CD4-positive, alpha-beta T cell treated with Interleukin-1 beta for 1 hour (primary cell): ENCODE data around the gene TLE7.

Source experiments
- DNase-seq, 2 donors: peaks; one replicate each; pipeline ENCODE4 v3.0.0-alpha.2; 2020 to 2022

Gene TLE7

DNA sequence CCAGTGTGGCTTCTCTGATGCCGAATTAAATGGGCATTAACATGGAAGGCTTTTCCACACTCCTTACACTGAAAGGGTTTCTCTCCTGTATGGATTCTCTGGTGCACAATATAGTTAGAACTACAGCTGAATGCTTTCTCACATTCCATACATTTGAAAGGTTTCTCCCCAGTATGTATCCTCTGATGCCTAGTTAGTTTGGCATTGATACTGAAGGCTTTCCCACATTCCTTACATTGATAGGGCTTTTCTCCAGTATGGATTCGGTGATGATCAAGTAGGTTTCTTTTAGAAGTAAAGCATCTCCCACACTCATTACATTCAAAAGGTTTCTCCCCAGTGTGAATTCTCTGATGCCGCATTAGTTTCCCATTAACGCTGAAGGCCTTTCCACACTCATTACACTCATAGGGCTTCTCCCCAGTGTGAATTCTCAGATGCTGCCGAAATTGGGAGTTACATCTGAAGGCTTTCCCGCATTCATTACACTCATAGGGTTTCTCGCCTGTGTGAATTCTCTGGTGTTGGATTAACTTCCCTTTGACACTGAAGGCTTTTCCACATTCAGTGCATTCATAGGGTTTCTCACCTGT is 6.5 kb upstream of the TLE7 start:
- DNase-seq = no peak

DNA sequence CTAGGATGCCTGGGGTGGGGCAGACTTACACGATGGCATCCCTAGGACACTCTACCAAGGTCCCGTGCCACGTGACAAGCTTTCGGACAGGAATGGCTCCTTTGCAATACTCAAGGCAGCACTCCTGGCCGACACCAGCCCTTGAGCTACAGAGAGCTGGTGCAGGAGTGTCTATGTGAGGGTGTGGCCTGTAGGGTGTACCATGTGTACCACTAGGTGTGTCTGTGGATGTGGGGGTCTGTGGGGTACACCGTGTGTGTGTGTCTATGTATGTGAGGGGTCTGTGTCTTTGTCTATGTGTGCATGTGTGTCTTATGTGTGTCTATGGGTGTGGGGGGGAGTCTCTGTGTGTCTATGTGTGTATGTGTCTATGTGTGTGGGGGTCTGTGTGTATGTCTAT is 1.9 kb upstream of the TLE7 start:
- DNase-seq = no peak

DNA sequence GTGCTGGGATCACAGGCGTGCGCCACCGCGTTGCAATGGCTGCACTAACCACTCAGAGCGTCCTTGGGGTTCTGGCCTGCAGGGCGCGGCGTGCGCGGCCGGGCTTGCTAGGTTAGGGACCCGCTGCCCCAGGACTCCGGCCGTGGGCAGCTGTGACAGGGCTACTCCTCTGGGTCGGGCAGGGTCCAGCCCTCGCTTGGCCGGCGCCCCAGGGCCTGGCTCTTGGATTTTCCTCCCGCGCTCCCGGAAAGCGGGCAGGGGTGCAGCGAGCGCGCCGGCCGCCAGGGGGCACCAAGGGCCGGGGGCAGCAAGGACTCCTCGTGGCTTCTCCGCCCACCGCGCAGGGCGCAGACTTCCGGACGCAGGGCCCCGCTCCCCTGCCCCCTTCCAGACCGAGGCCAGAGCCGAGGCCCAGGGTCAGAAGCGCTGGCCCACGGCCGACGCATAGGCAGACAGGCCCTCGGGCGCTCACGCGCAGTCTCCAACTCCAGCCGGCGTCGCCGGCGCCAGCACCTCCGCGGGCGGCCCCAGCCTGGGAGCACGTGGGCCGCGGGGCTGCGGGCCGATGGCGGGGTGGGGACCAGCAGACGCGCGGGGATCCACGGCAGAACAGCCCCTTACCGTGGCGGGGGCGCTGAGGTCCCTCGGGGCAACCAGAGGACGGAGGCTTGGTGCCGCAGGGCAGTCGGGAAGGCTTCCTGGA is 355 bp downstream of the TLE7 start:
- DNase-seq = peak in 1 of 2 donors; percentile 15

DNA sequence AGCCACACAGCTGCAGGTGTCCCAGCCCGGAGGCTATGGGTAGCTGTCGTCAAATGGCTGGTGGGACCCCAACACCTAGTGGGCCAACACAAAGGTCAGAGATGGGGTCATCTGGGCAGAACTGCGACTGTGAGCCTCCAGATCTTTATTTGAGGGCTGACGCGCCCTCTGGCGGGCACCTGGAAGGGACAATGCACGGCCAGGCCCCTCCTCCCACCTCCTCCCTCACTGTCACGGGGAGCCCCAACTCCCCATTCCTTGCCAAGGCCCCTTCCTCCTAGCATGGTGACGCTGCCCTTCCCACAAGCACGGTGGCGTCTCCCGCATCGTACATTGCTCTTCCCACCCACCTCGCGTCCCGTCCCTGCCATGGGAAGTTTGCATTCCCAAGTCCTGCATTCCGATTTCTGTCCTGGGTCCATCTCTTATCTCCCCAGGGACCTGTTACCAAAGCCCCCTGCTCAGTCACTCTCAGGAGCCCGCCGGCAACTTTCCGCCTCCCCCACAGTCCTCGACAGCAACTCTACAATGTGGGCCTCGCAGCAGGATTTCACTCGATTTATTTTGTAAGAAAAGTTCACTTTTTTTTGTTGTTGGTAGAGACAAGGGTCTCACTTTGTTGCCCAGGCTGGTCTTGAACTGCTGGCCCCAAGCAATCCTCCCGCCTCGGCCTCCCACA is 1.0 kb downstream of the TLE7 start:
- no peak for DNase-seq

DNA sequence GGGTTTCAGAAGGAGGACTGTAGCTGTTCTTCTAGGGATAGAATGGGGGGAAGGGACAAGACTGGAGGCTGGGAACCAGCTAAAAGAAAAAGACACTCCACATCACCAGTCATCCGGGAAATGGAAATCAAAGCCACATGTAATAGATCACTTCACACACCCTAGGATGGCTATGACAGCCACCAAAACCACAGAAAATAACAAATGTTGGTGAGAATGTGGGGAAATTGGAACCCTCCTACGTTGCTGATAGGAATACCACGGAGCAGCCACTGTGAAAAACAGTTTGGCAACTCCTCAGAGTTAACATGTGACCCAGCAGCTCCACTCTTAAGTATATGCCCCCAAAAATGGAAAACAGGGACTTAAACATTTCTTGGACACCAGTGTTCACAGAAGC is 2.3 kb downstream of the TLE7 start:
- DNase-seq = no peak

DNA sequence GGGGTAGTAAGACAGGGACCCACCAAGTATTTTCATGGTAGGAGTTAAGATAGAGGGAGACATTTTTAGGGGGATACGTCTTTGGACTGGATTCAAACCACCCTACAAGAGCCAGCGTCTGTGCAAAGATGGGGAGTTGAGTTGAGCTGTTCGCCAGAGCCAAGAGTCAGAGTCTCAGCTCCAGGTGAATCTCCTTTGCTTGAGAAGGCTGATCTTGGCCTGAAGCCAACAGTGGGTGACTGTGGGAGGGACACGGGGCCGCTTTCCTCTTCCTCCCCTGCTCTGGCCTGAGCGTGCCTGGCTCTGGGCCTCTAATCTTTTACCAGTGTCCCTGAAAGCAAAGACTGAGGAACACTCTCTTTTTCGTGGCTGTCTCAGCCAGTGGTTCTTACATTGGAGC is 5.4 kb downstream of the TLE7 start:
- no peak for DNase-seq

DNA sequence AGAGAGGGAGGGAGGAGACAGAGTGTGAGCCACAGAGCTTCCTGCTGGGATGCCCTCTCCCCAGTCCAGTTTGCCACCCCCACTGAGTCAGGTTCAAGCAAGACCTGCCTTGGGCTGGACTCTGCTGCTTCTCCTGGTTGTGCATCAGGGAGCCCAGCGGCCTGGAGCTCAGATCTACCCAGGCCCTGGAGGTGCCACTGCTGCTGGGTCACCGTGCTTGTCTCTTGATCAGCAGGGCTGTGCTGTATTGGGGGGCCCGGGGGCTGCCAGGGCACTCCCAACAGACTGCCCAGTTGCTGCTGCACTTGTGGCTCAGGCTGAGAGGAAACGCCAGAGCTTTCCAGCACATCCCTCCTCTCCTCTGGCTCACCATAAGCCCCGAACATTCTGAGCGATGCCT is 8.9 kb downstream of the TLE7 start:
- DNase-seq = no peak

DNA sequence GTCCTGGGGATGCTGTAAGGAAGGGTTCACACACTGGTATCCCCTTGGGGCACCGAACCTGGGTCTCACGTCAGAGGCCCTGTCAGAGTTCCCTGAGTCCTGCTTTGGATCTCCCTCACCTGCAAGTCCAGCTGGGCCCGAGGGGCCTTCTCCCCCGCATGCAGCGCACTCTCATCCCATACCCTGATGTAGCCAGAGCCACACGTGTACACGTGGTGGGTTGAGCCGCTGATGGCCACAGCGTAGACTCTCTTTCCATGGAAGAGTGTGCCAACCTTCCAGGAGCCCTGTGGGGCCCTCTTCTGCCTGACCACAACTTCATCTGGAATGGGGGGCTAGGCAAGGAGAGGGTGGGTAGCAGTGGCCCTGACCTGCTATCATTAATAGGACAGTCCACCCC is 9.9 kb downstream of the TLE7 start:
- DNase-seq = no peak

DNA sequence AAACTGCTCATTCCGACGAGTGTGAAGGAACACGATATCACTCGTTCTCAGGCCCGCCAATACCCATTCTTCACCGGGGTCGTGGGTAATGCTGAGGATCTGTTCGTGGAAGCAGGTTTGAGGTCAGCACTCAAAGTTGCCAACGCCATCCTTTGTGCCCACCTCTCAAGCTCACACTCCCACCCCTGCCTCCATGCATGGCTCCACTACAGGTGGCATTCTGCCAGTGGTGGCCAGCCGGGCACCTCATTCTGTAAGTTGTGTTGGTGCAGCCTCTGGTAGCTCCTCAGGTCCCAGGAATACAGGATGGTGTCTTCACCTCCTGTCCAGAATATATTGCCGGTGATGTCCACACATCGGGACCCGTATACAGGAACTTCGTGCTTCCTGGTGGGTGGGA is 10.7 kb downstream of the TLE7 start:
- no peak for DNase-seq

DNA sequence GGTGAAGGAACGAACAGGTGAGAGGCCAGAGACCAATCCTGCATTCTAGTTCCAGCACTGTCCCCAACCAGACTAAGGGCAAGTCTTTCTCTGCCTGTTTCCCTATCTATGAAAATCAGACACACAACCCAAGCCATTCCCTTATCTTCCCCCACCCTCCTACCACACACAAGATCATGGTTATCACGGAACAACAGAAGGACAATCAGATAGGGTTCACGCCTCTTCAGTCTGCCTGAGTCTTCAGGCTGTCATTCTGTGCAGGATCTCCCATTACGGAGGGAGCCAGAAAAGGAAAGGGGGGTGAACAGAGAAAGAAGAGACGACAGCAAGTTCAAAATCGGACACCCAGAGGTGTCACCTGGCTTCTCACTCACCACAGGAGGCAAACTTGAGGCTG is 11.1 kb downstream of the TLE7 start:
- no peak for DNase-seq

DNA sequence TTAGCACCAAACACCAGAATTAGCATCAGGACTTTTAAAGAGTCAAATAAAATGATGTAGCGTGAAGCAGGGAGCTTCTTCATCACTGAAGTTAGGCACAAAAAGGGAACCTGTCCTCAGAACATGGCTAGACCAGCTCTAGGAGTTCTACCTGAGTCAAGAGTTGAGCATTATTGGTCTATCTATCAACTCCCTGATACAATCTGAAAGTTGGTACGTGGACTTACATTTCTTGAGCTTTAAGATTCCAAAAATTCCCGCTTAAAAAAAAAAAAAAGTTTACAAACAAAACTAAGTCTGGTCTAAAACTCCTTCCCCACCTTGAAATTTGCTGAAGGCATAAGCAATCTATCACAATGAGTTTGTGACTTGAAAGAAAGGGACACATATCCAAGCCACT is 12.3 kb downstream of the TLE7 start:
- no peak for DNase-seq

DNA sequence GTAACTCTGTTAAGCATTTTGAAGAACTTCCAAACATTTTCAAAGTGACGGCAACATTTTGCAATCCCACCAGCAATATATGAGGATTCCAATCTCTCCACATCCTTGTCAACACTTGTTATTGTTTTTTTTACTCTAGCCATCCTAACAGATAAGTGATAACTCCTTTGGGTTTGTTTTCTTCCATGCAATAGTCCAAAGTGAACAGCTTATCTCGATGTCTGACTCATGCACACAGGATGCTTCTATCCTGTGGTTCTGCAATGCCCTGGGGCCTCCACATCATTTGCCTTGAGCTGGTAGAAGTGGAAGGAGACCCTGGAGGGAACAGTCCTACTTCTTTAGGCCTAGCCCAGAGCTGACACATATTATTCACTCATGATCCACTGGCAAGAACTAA is 13.0 kb downstream of the TLE7 start:
- DNase-seq = no peak

DNA sequence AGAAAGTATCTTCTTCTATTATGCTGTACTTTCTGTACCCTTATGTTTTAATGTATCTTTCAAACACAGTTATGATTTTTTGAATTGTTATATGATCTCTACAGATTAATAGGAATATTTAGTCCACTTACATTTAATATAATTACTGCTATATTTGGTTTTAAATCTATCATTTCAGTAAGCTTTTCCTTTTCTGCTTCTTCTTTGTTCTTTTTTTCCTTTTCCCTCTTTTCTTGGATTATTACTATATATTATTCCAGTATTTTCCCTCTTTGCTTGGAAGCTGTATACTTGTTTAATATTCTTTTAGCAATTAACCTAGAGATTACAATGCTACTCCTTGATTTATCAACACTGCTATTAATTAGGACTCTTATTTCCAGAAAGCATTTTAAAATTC is 13.5 kb downstream of the TLE7 start:
- no peak for DNase-seq

DNA sequence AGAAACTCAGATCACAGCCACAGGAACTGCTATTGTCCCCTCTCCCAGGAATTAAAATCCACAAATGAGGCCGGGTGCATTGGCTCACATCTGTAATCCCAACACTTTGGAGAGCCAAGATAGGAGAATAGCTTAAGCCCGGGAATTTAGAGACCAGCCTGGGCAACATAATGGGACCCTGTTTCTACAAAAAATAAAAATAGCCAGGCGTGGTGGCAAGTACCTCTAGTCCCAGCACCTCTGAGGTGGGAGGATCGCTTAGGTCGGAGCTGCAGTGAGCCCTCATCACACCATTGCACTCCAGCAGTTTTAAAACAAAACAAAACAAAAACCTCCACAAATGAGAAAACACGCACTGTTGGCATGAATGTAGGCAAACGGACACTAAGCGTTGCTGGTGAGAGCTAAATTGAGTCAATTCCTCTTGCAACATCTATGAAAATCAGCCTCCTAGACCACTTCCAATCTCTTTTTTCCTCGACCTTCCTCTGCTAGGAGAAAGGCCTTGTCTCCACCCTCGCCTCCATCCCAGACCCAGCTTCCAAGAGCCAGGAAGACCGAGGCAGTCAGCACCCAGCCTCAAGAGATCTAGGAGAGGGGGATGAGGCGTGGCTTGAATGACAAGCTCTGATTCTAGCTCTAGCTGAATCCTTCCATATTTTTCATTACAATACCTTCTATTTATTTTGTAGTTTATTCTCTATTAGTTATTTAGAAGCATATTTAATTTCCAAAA is 14.8 kb downstream of the TLE7 start:
- DNase-seq = no peak

DNA sequence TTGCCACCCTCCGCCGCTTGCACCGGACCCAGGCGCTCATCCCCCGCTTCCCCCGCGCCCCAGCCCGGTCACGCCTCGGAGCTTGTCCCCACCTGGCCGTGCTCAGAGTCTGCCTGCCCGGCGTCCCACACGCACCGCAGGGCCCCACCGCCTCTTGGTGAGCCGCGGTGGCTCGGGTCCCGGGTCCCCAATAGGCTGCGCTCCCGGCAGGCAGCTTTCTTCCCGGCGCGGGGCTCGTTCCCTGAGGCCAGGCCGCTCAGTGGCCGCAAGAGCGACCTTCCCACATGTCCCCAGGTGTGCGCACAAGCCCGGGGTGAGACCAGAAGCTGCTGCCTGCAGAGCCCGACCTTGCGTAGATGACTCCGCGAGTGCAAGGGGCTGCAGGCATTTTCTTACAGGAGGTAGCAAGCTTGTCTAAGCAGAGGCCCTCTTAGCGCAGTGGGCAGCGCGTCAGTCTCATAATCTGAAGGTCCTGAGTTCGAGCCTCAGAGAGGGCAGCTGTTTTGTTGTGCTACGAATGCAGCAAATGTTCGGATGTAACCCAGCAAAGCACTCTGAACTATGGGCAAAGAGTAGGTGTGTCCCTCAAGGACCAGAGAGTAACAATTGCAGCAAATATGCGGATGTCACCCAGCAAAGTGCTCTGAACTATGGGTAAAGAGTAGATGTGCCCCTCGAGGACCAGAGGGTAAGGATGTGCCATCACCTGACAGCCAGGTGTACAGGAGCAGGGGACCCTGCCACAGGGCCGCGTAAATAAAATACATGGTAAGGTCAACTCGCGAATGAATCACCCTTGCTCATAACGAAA is 15.6 kb downstream of the TLE7 start:
- no peak for DNase-seq

DNA sequence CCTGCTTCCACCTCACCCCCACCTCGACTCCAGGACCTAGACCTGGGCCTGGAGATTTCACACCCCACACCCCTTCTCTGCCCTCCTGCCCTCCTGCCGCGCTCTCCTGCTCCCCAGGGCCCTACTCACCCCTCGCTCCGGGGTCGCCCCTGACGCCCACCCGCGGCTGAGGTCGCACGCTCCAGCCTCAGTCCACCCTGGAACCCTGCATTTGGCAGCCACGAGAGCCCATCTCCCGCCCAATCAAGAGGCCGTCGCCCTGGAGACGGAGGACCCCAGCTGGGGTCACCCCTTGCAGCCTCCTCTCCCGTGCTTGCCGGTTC is 16.1 kb downstream of the TLE7 start:
- no peak for DNase-seq

DNA sequence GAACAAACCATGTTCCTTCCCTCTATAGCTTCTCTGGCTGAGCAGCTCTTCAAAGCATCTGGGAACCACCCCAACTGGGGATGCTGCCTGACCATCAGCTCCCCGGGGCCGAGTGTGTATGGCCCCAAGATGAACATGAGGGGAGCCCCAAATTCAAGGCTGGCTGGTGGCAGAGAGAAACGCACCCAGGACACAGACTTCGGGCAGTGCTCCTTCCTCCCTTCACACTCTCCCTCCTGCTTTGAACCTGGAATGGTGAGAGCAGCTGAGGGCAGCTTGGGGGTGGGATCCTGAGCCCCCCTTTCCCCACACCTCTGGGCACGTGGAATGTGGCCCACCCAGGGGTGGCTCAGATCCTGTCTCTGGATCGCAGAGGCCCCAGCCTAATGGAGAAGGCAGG is 17.2 kb downstream of the TLE7 start:
- no peak for DNase-seq

DNA sequence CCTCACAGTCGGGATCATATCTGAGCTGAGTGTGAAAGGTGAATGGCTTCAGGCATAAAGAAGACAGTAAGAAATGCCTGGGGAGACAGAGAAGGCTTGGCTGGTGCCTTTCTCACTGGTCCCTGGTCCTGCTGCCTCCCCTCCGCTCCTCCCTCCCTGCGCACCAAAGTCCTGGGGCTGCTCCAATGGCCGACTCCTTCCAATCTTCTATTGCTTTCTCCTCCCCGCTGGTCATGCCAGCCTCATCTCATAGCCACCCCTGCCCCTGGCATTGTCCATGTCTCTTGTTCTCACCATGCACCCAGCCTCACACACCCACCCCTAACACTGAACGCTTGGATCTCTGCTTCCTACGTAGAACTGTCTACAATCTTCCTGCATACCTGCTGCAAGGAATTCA is 18.0 kb downstream of the TLE7 start:
- no peak for DNase-seq

DNA sequence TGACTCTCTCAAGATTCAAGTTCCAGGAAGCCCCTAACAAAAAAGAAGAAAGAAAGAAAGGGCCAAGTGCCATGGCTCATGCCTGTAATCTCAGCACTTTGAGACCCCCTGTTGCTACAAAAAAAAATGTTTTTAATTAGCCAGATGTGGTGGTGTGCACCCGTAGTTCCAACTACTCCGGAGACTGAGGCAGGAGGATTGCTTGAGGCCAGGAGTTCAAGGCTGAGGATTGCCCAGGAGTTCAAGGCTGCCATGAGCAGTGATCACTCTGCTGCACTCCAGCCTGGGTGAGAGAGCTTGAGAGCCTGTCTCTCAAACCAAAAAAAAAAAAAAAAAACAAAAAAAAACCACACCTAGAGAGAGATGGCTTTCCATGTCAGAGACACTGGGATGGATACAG is 18.8 kb downstream of the TLE7 start:
- no peak for DNase-seq

DNA sequence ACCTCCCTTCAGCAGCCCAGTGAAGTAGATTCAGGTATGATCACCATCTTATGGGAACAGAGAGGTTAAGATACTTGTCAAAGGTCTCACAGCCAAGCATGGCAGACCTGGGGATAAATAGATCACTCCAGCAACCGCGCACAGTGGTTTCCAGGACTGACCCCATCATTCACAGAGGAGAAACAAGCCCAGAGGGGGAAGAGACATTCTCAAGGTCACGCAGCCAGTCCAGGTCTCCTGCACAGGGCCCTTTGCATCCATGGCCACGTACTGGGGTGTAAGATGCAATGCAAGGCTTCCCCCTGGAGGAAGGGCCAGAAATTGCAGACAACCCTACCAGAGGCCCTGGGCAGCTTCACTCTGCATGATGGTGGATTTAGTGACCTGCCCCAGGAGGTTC is 19.9 kb downstream of the TLE7 start:
- DNase-seq = peak in 1 of 2 donors; percentile 13

DNA sequence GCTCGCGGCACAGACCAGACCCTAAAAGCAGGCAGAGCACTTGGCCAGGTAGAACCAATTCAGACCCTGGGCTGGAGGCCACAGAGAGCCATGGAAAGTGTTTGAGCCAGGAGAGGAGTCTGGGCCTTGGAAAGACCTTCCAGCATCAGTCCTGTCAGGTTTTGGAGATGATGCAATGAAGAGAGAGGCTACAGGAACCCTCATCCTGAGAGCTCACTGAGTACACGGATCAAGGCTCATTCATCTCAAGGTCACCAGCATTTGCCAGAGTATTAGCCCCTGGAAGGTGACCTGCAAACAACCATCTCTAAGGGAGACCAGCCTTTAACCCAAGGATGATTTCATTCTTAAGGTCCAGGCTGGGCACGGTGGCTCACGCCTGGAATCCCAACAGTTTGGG is 27.8 kb downstream of the TLE7 start:
- no peak for DNase-seq

DNA sequence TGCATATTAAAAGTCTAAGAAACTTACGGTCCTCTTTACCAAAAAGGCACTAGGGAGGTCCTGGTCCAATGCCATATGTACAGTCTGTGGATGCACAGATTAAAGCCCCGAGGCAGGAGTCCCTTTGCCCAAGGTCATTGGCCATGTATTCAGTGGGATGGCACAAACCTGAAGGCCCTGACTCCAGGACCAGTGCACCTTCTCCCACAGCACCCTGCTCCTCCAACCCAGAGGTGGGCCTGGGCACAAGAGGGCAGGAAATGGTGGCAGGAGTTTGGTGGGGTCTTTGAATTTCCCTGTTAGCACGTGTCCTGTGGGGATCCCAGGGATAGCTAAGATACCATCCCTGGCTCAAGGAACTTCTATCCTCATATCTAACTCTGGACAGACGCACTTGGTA is 28.5 kb downstream of the TLE7 start:
- DNase-seq = no peak
